Calu3 (cell line): ENCODE results near the gene ACSL3. TPM values are rescaled to one million over a fixed set of nuclear protein-coding genes. Genes with fewer than 3 reads are reported as not detected.

Experiments
- BruUV-seq: library from RNA; stranded (reverse); fragments of 400-500 nt; replicated peaks from 2 replicates; lab custom pipeline; 2021; lab: Mats Ljungman, UMichigan
- CTCF ChIA-PET: fragments of 300-600 bp; sonication (Branson Sonifier 250); formaldehyde crosslinking; loops from one replicate; lab custom pipeline; 2022; ENCODE audit warnings: antibody characterized with exemption; lab: Charles Lee
- DNase-seq: peaks from one replicate; pipeline ENCODE4 v3.0.0; 2022
- H3K27ac Mint-ChIP-seq: one replicate; pipeline ENCODE4 v1.8.0; 2022; ENCODE audit warnings: mixed read lengths; ENCODE audit not compliant: unreplicated experiment
- H3K27me3 Mint-ChIP-seq: one replicate; pipeline ENCODE4 v1.8.0; 2022; ENCODE audit warnings: mixed read lengths; ENCODE audit not compliant: unreplicated experiment
- H3K36me3 Mint-ChIP-seq: one replicate; pipeline ENCODE4 v1.8.0; 2022; ENCODE audit warnings: mild to moderate bottlenecking, moderate library complexity, mixed read lengths; ENCODE audit not compliant: insufficient read depth, unreplicated experiment
- H3K4me1 Mint-ChIP-seq: one replicate; pipeline ENCODE4 v1.8.0; 2022; ENCODE audit warnings: mild to moderate bottlenecking, low read depth, mixed read lengths; ENCODE audit not compliant: unreplicated experiment
- H3K4me3 Mint-ChIP-seq: one replicate; pipeline ENCODE4 v1.8.0; 2022; ENCODE audit warnings: mild to moderate bottlenecking, low read depth, moderate library complexity, mixed read lengths; ENCODE audit not compliant: unreplicated experiment
- H3K9me3 Mint-ChIP-seq: one replicate; pipeline ENCODE4 v1.8.0; 2022; ENCODE audit warnings: low read depth, mixed read lengths; ENCODE audit not compliant: unreplicated experiment
- CTCF ChIP-seq: fragments of 200-600 bp; IDR thresholded peaks from one replicate; pipeline ENCODE4 v1.8.0; 2022; ENCODE audit warnings: antibody characterized with exemption; ENCODE audit not compliant: unreplicated experiment
- intact Hi-C: fragments of 100-400 bp; cut with micrococcal nuclease; formaldehyde crosslinking; loops from one replicate; pipeline ENCODE4 v1.10.0; 2022; ENCODE audit not compliant: unreplicated experiment
- total RNA-seq: library from RNA; stranded (reverse); gene quantifications from 2 replicates; pipeline ENCODE4 v1.2.3, GENCODE V29; 2022

Gene ACSL3
- total RNA-seq, 1 experiment from 2014 or later, result 167 TPM

- no peak for TF ChIP-seq CTCF
- Mint-ChIP-seq H3K4me1 (peaks cover 53% of the 10 kb centered on the region), H3K9me3 (no peaks in the 10 kb centered on the region), H3K27me3 (no peaks in the 10 kb centered on the region), H3K4me3 (no peak overlapping the region), H3K27ac (no peak overlapping the region), H3K36me3 (peaks cover 61% of the 10 kb centered on the region)
- CTCF ChIA-PET, result interaction anchor here (0.5 kb wide), 1 partner anchor 162 kb away, joined by 3 read pairs; no protein-coding TSS in a partner anchor
- no TSS peak for BruUV-seq
- intact Hi-C loops, result no loop called here
- DNase-seq, result no peak
Observed at GRCh38 chr2:222907790-222908441, 47.1 kb downstream of the ACSL3 start.

DNA sequence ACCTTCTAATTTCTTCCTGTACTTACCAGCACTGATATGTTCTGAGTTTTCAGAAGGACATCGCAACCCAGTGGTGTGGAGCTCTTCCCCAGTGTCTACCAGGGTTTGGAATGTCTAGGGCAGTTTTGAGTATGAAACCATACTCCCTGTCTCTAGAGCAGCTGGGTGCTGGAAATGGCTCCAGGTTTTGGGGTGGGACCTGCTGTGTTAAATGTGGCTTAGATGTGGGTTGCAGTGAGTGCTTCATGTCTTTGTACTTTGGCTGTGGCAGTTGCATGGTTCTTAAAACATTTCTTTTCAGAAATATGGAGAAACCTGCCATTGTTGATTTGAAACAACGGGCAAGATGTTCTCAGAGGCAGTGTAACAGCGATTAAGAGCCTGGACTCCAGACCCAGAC lies 48.5 kb downstream of the ACSL3 start:
- CTCF ChIA-PET, result no interaction called here
- Mint-ChIP-seq H3K4me3 (no peak overlapping the region), H3K27me3 (no peaks in the 10 kb centered on the region), H3K4me1 (peaks cover 52% of the 10 kb centered on the region), H3K9me3 (no peaks in the 10 kb centered on the region), H3K27ac (no peak overlapping the region), H3K36me3 (peaks cover 61% of the 10 kb centered on the region)
- no TSS peak for BruUV-seq
- intact Hi-C loops, result no loop called here
- no peak for TF ChIP-seq CTCF
- DNase-seq, result no peak

DNA sequence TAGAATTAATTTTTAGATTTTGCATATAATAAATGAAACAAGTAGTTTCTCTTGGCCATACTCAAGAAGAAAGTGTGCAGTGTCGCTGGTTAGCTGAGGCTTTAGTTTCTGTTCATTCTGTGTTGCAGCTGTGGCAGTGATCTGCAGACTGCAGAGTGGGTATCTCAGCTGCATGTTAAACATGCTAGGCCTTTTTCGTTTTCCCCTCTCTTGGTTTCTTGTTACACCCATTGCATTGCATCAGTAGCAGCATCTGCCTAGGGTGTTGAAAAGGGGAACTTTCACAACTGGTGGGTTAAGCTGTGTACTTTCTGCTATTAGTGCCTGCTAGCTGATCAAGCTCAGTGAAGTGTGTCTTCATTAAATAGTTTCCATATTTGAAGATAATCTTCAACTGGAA lies 51.3 kb downstream of the ACSL3 start:
- CTCF ChIA-PET, result interaction anchor here (1.2 kb wide), 1 partner anchor 22 kb away, joined by 3 read pairs; no protein-coding TSS in a partner anchor
- H3K27ac Mint-ChIP-seq, result no peak overlapping the region

GRCh38 chr2:222912776-222913175 lies 51.9 kb downstream of the ACSL3 start:
- TF ChIP-seq CTCF, result no peak
- no peaks in the 10 kb centered on the region for H3K27me3 Mint-ChIP-seq
- peaks cover 19% of the 10 kb centered on the region for H3K4me1 Mint-ChIP-seq
- no TSS peak for BruUV-seq
- H3K36me3 Mint-ChIP-seq, result peaks cover 30% of the 10 kb centered on the region
- intact Hi-C loops, result no loop called here
- H3K27ac Mint-ChIP-seq, result no peak overlapping the region
- no peak overlapping the region for H3K4me3 Mint-ChIP-seq
- no peak for DNase-seq
- CTCF ChIA-PET, result interaction anchor here (1.2 kb wide), 1 partner anchor 23 kb away, joined by 3 read pairs; no protein-coding TSS in a partner anchor
- no peaks in the 10 kb centered on the region for H3K9me3 Mint-ChIP-seq

More for the DNA sequence above, 51.3 kb downstream of the ACSL3 start:
- BruUV-seq, result no TSS peak
- TF ChIP-seq CTCF, result no peak
- Mint-ChIP-seq H3K27me3 (no peaks in the 10 kb centered on the region), H3K36me3 (peaks cover 35% of the 10 kb centered on the region), H3K4me3 (no peak overlapping the region), H3K9me3 (no peaks in the 10 kb centered on the region), H3K4me1 (peaks cover 26% of the 10 kb centered on the region)
- no peak for DNase-seq
- intact Hi-C loops, result no loop called here
